ENCODE data around the gene MCRIP1. TPM values are rescaled to one million over a fixed set of nuclear protein-coding genes. Genes with fewer than 3 reads are reported as not detected.

The MCRIP1 gene
- total and polyA plus RNA-seq, 9 of the 15 experiments (the other 6 are each of a cell fraction or from before 2014, with no cell fraction given) = 0.39 to 35.8 (median 9.7) TPM

GRCh38 chr17:81812571-81813370, 20.3 kb downstream of the MCRIP1 start:
- DNase-seq (ENCODE audit: extremely low read depth in 1 of 4, low spot score in 3 of 4) = no peak
- WGBS (ENCODE audit: insufficient coverage, low coverage, missing lambda C conversion rate) = 23% methylated on average over 30 of the region's 45 CpGs
- peaks cover 9 to 46% of the 10 kb centered on the region in 2 experiments; a peak in 4 of 5 replicates for H3K27me3 ChIP-seq (ENCODE audit: control insufficient read depth in 2 of 2, insufficient read depth in 2 of 2, low read length in 2 of 2)

More at GRCh38 chr17:81812571-81813370, 20.3 kb downstream of the MCRIP1 start:
- peaks cover 4 to 79% of the 10 kb centered on the region in 2 experiments; a peak in 4 of 5 replicates for H3K4me1 ChIP-seq (replicated peaks in 1 of 2; ENCODE audit: control insufficient read depth in 2 of 2, insufficient read depth in 2 of 2, low read length in 2 of 2)
- H3K9ac ChIP-seq (ENCODE audit: insufficient read depth in 1 of 2, low read depth in 2 of 2, low read length in 2 of 2) = no peak overlapping the region
- ChIA-PET CTCF (ENCODE audit: low intra/inter-chr PET ratio) (no interaction called here), POLR2A (no interaction called here)
- H3K79me2 ChIP-seq (ENCODE audit: control insufficient read depth, insufficient read depth, low read length) = no peaks in the 10 kb centered on the region
- no peaks in the 10 kb centered on the region for H3K9me3 ChIP-seq (replicated peaks; ENCODE audit: control insufficient read depth, insufficient read depth, low read depth, low read length)
- intact Hi-C loops (cut with micrococcal nuclease) (no loop called here), in situ Hi-C loops (cut with MboI) (no loop called here)
- H3K36me3 ChIP-seq (ENCODE audit: control insufficient read depth, insufficient read depth, low read length) = no peaks in the 10 kb centered on the region
- TF ChIP-seq TRIM28 (IDR thresholded peaks at IDR 0.05) (no peak), SMARCE1 (IDR thresholded peaks at IDR 0.05) (no peak), ERF (CRISPR knock-in tag; IDR thresholded peaks at IDR 0.05) (no peak), ZBTB7A (IDR thresholded peaks at IDR 0.05; ENCODE audit: borderline replicate concordance, control insufficient read depth, low read depth, low read length) (0 out of 2 replicates have a peak, but pooled peaks have one; percentile 13), ZNF436 (CRISPR knock-in tag; IDR thresholded peaks at IDR 0.05) (no peak)
- TF ChIP-seq, protein P1, sequence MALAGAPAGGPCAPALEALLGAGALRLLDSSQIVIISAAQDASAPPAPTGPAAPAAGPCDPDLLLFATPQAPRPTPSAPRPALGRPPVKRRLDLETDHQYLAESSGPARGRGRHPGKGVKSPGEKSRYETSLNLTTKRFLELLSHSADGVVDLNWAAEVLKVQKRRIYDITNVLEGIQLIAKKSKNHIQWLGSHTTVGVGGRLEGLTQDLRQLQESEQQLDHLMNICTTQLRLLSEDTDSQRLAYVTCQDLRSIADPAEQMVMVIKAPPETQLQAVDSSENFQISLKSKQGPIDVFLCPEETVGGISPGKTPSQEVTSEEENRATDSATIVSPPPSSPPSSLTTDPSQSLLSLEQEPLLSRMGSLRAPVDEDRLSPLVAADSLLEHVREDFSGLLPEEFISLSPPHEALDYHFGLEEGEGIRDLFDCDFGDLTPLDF (CRISPR knock-in tag; IDR thresholded peaks at IDR 0.05) = no peak
- H3K4me3 ChIP-seq = no peak overlapping the region
- FAIRE-seq (no peak), ATAC-seq (no peak)
- no peak overlapping the region for H3K27ac ChIP-seq (ENCODE audit: extremely low read depth, low read depth, low read length)
- no peak overlapping the region for H3K4me2 ChIP-seq (ENCODE audit: insufficient read depth, low read length)
- peaks cover 8% of the 10 kb centered on the region for H4K20me1 ChIP-seq (replicated peaks; ENCODE audit: control insufficient read depth, insufficient read depth, low read length)
- no TSS peak for BruUV-seq (replicated peaks)
- H2AFZ ChIP-seq (ENCODE audit: low read depth, low read length) = no peak overlapping the region
- peaks cover 2% of the 10 kb centered on the region for H3K9me1 ChIP-seq (ENCODE audit: control insufficient read depth, insufficient read depth, low read length)

All from K562 (cell line).